H1 (cell line): ENCODE measurements around the gene OR11L1.

Source experiments
- BACH1 ChIP-seq: IDR thresholded peaks from 2 replicates; pipeline ENCODE4 v1.6.1; 2012; ENCODE audit warnings: low read length, improper control_type of control experiment
- CHD1 ChIP-seq: IDR thresholded peaks from 2 replicates; pipeline ENCODE4 v1.6.1; 2012; ENCODE audit warnings: low read depth, low read length, improper control_type of control experiment
- EZH2 ChIP-seq: fragments of 200-600 bp; sonication (generic); IDR thresholded peaks from 2 replicates; pipeline ENCODE4 v1.7.1; 2012; ENCODE audit warnings: low read depth, mild to moderate bottlenecking, moderate library complexity, low read length, inconsistent platforms; ENCODE audit not compliant: severe bottlenecking
- JUN ChIP-seq: IDR thresholded peaks from 2 replicates; pipeline ENCODE4 v1.6.1; 2011; ENCODE audit warnings: low read depth, mild to moderate bottlenecking, improper control_type of control experiment, low read length
- KDM1A ChIP-seq: fragments of 200-600, 300-600 bp; sonication (generic); IDR thresholded peaks from 2 replicates; pipeline ENCODE4 v1.7.1; 2016; ENCODE audit warnings: mild to moderate bottlenecking, low read length, borderline replicate concordance
- POLR2A ChIP-seq, 2 experiments: IDR thresholded peaks; 1 replicate in 1 of 2; 2 replicates in 1 of 2; pipeline ENCODE4 v1.6.1; 2011; ENCODE audit warnings: low read depth in 2 of 2, low read length in 2 of 2, mild to moderate bottlenecking in 2 of 2; ENCODE audit errors: control extremely low read depth in 1 of 2
- POLR2AphosphoS5 ChIP-seq: IDR thresholded peaks from 2 replicates; pipeline ENCODE4 v1.6.1; 2011; ENCODE audit warnings: low read depth, low read length
- RBBP5 ChIP-seq: IDR thresholded peaks from 2 replicates; pipeline ENCODE4 v1.7.1; 2012; ENCODE audit warnings: low read depth, mild to moderate bottlenecking, inconsistent platforms, low read length, moderate library complexity, borderline replicate concordance
- RNF2 ChIP-seq: fragments of 200-900, 300-1000 bp; sonication (generic); IDR thresholded peaks from 2 replicates; pipeline ENCODE4 v1.7.1; 2016; ENCODE audit warnings: borderline replicate concordance, low read depth, mild to moderate bottlenecking, antibody characterized with exemption, low read length; ENCODE audit not compliant: poor library complexity, severe bottlenecking; ENCODE audit errors: missing control alignments
- SAP30 ChIP-seq: fragments of 300-600 bp; sonication (generic); IDR thresholded peaks from 2 replicates; pipeline ENCODE4 v1.7.1; 2012; ENCODE audit warnings: low read length, moderate library complexity, mild to moderate bottlenecking, inconsistent platforms; ENCODE audit not compliant: insufficient read depth, insufficient replicate concordance
- TF ChIP-seq, protein P1 (sequence below), 3 experiments: IDR thresholded peaks; 1 replicate in 2 of 3; 2 replicates in 1 of 3; pipeline versions ENCODE4 v1.5.1 to v1.6.1; 2011; ENCODE audit warnings: low read length in 3 of 3, mild to moderate bottlenecking in 3 of 3, inconsistent platforms in 2 of 3, low read depth in 1 of 3, moderate library complexity in 1 of 3; ENCODE audit not compliant: insufficient read depth in 1 of 3; ENCODE audit errors: control extremely low read depth in 1 of 3

GRCh38 chr1:247829656-247830055 lies 12.0 kb downstream of the OR11L1 start:
- no peak for TF ChIP-seq KDM1A
- no peak for TF ChIP-seq RNF2
- TF ChIP-seq, protein P1, sequence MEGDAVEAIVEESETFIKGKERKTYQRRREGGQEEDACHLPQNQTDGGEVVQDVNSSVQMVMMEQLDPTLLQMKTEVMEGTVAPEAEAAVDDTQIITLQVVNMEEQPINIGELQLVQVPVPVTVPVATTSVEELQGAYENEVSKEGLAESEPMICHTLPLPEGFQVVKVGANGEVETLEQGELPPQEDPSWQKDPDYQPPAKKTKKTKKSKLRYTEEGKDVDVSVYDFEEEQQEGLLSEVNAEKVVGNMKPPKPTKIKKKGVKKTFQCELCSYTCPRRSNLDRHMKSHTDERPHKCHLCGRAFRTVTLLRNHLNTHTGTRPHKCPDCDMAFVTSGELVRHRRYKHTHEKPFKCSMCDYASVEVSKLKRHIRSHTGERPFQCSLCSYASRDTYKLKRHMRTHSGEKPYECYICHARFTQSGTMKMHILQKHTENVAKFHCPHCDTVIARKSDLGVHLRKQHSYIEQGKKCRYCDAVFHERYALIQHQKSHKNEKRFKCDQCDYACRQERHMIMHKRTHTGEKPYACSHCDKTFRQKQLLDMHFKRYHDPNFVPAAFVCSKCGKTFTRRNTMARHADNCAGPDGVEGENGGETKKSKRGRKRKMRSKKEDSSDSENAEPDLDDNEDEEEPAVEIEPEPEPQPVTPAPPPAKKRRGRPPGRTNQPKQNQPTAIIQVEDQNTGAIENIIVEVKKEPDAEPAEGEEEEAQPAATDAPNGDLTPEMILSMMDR (IDR thresholded peaks at IDR 0.05; ENCODE audit: control extremely low read depth in 1 of 3, insufficient read depth in 1 of 3, low read depth in 1 of 3, low read length in 3 of 3) = no peak
- no peak for TF ChIP-seq EZH2
- no peak for TF ChIP-seq BACH1
- TF ChIP-seq SAP30 = no peak
- TF ChIP-seq POLR2AphosphoS5 = no peak
- TF ChIP-seq JUN = no peak
- no peak for TF ChIP-seq RBBP5
- no peak for TF ChIP-seq POLR2A (IDR thresholded peaks at IDR 0.05; ENCODE audit: control extremely low read depth in 1 of 2, low read depth in 2 of 2, low read length in 2 of 2)
- no peak for TF ChIP-seq CHD1
